ENCODE results near the gene FBXW4. TPM values are rescaled to one million over a fixed set of nuclear protein-coding genes. Genes with fewer than 3 reads are reported as not detected.
A peak's percentile ranks its signal among the peaks of the same experiment; 100 is the strongest.

The FBXW4 gene
- total and polyA plus RNA-seq, 9 of the 15 experiments (the other 6 are each of a cell fraction or from before 2014, with no cell fraction given): 1.0 to 10.6 (median 5.4) TPM

DNA sequence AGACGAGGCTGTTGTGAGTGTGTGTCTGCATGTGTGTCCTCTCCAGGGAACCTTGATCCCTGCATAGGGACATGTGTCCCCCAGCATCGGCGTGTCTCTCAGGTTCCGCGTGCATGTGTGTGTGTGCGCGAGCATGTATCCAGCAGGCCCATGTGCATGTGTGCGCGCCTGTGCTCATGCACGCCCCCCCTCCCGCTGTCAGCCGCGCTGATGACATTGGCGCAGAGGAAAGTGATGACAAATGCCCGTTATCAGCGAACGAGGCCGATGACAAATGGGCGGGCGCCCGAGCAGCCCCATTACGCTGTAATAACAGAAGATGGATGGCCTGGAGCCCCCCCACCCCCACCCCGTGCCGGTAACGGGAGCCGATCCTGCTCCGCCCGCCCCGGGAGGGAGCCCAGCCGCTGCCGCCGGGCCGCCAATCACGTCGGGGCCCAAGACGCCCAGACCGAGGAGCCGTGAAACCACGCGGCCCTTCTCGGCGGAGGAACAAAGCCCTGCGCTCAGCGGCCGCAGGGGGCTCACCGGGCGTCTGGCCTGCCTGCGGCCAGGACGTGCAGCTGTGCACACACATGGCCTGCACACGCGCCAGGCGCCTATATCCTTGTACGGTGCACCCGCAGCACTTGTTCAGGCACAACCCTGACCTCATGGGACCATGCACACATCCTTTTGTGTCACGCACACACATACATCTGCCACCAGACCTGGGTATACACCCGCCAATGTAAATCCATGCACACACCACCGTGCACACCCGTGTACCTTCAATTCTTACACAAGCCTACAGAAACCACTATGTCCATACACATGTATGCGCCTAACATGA is 128.4 kb downstream of the FBXW4 start (continued):
- peak; percentile 66 for TF ChIP-seq CCNT2 (IDR thresholded peaks at IDR 0.05; ENCODE audit: borderline replicate concordance, extremely low read depth, insufficient read length, low read depth, low read length)
- no peak for TF ChIP-seq TOE1 (IDR thresholded peaks at IDR 0.05; ENCODE audit: borderline replicate concordance)
- TF ChIP-seq TOE1 (CRISPR knock-in tag; IDR thresholded peaks at IDR 0.05; ENCODE audit: borderline replicate concordance, low read depth): no peak
- TF ChIP-seq SRSF3 (IDR thresholded peaks at IDR 0.05; ENCODE audit: insufficient read depth, low read length): no peak
- no peak for TF ChIP-seq ZNF143 (CRISPR knock-in tag; IDR thresholded peaks at IDR 0.05)
- TF ChIP-seq RNF2 (IDR thresholded peaks at IDR 0.05): no peak
- peak in 1 of 2 experiments; percentile 47; a peak in 1 of 4 replicates for TF ChIP-seq FOXA3 (CRISPR knock-in tag; conservative IDR thresholded peaks at IDR 0.05 in 1 of 2, IDR thresholded peaks at IDR 0.05 in 1 of 2)
- TF ChIP-seq TEAD1 (CRISPR knock-in tag; IDR thresholded peaks at IDR 0.05): no peak
- TF ChIP-seq CSDE1 (IDR thresholded peaks at IDR 0.05): no peak
- no peak for TF ChIP-seq ATF1 (CRISPR knock-in tag; IDR thresholded peaks at IDR 0.05)
- peak; percentile 65 for TF ChIP-seq ATF1 (tag; IDR thresholded peaks at IDR 0.05)
- TF ChIP-seq, protein P1, sequence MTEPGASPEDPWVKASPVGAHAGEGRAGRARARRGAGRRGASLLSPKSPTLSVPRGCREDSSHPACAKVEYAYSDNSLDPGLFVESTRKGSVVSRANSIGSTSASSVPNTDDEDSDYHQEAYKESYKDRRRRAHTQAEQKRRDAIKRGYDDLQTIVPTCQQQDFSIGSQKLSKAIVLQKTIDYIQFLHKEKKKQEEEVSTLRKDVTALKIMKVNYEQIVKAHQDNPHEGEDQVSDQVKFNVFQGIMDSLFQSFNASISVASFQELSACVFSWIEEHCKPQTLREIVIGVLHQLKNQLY (CRISPR knock-in tag; conservative IDR thresholded peaks at IDR 0.05): no peak
- peak; percentile 57 for TF ChIP-seq ZNF431 (CRISPR knock-in tag; IDR thresholded peaks at IDR 0.05)
- TF ChIP-seq, protein P2, sequence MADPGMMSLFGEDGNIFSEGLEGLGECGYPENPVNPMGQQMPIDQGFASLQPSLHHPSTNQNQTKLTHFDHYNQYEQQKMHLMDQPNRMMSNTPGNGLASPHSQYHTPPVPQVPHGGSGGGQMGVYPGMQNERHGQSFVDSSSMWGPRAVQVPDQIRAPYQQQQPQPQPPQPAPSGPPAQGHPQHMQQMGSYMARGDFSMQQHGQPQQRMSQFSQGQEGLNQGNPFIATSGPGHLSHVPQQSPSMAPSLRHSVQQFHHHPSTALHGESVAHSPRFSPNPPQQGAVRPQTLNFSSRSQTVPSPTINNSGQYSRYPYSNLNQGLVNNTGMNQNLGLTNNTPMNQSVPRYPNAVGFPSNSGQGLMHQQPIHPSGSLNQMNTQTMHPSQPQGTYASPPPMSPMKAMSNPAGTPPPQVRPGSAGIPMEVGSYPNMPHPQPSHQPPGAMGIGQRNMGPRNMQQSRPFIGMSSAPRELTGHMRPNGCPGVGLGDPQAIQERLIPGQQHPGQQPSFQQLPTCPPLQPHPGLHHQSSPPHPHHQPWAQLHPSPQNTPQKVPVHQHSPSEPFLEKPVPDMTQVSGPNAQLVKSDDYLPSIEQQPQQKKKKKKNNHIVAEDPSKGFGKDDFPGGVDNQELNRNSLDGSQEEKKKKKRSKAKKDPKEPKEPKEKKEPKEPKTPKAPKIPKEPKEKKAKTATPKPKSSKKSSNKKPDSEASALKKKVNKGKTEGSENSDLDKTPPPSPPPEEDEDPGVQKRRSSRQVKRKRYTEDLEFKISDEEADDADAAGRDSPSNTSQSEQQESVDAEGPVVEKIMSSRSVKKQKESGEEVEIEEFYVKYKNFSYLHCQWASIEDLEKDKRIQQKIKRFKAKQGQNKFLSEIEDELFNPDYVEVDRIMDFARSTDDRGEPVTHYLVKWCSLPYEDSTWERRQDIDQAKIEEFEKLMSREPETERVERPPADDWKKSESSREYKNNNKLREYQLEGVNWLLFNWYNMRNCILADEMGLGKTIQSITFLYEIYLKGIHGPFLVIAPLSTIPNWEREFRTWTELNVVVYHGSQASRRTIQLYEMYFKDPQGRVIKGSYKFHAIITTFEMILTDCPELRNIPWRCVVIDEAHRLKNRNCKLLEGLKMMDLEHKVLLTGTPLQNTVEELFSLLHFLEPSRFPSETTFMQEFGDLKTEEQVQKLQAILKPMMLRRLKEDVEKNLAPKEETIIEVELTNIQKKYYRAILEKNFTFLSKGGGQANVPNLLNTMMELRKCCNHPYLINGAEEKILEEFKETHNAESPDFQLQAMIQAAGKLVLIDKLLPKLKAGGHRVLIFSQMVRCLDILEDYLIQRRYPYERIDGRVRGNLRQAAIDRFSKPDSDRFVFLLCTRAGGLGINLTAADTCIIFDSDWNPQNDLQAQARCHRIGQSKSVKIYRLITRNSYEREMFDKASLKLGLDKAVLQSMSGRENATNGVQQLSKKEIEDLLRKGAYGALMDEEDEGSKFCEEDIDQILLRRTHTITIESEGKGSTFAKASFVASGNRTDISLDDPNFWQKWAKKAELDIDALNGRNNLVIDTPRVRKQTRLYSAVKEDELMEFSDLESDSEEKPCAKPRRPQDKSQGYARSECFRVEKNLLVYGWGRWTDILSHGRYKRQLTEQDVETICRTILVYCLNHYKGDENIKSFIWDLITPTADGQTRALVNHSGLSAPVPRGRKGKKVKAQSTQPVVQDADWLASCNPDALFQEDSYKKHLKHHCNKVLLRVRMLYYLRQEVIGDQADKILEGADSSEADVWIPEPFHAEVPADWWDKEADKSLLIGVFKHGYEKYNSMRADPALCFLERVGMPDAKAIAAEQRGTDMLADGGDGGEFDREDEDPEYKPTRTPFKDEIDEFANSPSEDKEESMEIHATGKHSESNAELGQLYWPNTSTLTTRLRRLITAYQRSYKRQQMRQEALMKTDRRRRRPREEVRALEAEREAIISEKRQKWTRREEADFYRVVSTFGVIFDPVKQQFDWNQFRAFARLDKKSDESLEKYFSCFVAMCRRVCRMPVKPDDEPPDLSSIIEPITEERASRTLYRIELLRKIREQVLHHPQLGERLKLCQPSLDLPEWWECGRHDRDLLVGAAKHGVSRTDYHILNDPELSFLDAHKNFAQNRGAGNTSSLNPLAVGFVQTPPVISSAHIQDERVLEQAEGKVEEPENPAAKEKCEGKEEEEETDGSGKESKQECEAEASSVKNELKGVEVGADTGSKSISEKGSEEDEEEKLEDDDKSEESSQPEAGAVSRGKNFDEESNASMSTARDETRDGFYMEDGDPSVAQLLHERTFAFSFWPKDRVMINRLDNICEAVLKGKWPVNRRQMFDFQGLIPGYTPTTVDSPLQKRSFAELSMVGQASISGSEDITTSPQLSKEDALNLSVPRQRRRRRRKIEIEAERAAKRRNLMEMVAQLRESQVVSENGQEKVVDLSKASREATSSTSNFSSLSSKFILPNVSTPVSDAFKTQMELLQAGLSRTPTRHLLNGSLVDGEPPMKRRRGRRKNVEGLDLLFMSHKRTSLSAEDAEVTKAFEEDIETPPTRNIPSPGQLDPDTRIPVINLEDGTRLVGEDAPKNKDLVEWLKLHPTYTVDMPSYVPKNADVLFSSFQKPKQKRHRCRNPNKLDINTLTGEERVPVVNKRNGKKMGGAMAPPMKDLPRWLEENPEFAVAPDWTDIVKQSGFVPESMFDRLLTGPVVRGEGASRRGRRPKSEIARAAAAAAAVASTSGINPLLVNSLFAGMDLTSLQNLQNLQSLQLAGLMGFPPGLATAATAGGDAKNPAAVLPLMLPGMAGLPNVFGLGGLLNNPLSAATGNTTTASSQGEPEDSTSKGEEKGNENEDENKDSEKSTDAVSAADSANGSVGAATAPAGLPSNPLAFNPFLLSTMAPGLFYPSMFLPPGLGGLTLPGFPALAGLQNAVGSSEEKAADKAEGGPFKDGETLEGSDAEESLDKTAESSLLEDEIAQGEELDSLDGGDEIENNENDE (IDR thresholded peaks at IDR 0.05; ENCODE audit: low read depth, low read length): no peak
- TF ChIP-seq TAF9B (IDR thresholded peaks at IDR 0.05; ENCODE audit: partially characterized antibody): no peak

Data from K562 (cell line).